DOHH2 (cell line): ENCODE measurements around the gene PRADC1.
"Not testable (repeated sequence)": the region's sequence is repeated elsewhere in the genome, so short reads cannot be mapped to it uniquely, and the experiment has no call there.

Experiments used
- H3F3A ChIP-seq: fragments of 200-600 bp; sonication (generic), shearing (Covaris generic); 2 replicates; pipeline ENCODE4 v1.6.0; 2016; ENCODE audit warnings: antibody characterized with exemption, mild to moderate bottlenecking; ENCODE audit not compliant: control insufficient read depth, insufficient read depth
- H3K27ac ChIP-seq: fragments of 200-600 bp; sonication (generic); 2 replicates; pipeline ENCODE4 v1.5.1; 2014; ENCODE audit warnings: low read depth, mild to moderate bottlenecking, low read length, moderate library complexity
- H3K27me3 ChIP-seq: fragments of 200-600 bp; sonication (generic); 2 replicates; pipeline ENCODE4 v1.6.1; 2014; ENCODE audit warnings: mild to moderate bottlenecking, low read length, mixed read lengths; ENCODE audit not compliant: control insufficient read depth
- H3K36me3 ChIP-seq: fragments of 200-600 bp; sonication (generic); 2 replicates; pipeline ENCODE4 v1.6.1; 2014; ENCODE audit warnings: mild to moderate bottlenecking, low read length, moderate library complexity, mixed read lengths; ENCODE audit not compliant: control insufficient read depth
- H3K4me1 ChIP-seq: fragments of 200-600 bp; sonication (generic); 2 replicates; pipeline ENCODE4 v1.6.1; 2014; ENCODE audit warnings: mild to moderate bottlenecking, low read length, mixed read lengths; ENCODE audit not compliant: control insufficient read depth
- H3K4me2 ChIP-seq: fragments of 200-600 bp; sonication (generic); 2 replicates; pipeline ENCODE4 v1.6.0; 2014; ENCODE audit warnings: mild to moderate bottlenecking, low read length, moderate library complexity
- H3K4me3 ChIP-seq: fragments of 200-600 bp; sonication (generic); 2 replicates; pipeline ENCODE4 v1.5.1; 2014; ENCODE audit warnings: mild to moderate bottlenecking, low read length, mixed read lengths
- H3K79me2 ChIP-seq: fragments of 200-600 bp; sonication (generic); 2 replicates; pipeline ENCODE4 v1.6.1; 2014; ENCODE audit warnings: mild to moderate bottlenecking, low read length, mixed read lengths; ENCODE audit not compliant: control insufficient read depth
- H3K9me2 ChIP-seq: fragments of 200-600 bp; sonication (generic); replicated peaks from 2 replicates; pipeline ENCODE4 v1.6.1; 2014; ENCODE audit warnings: mild to moderate bottlenecking, low read length, mixed read lengths; ENCODE audit not compliant: control insufficient read depth
- H3K9me3 ChIP-seq: fragments of 200-600 bp; sonication (generic); 2 replicates; pipeline ENCODE4 v1.6.1; 2014; ENCODE audit warnings: antibody characterized with exemption, low read length, mixed read lengths; ENCODE audit not compliant: control insufficient read depth, insufficient read depth
- H4K20me1 ChIP-seq: fragments of 200-600 bp; sonication (generic); 2 replicates; pipeline ENCODE4 v1.6.0; 2014; ENCODE audit warnings: low read depth, mild to moderate bottlenecking, antibody characterized with exemption, low read length, moderate library complexity; ENCODE audit not compliant: control insufficient read depth, insufficient read depth
- EZH2phosphoT487 ChIP-seq: fragments of 200-600 bp; sonication (generic); IDR thresholded peaks from 2 replicates; pipeline ENCODE4 v1.6.1; 2017; ENCODE audit warnings: borderline replicate concordance, mild to moderate bottlenecking, antibody characterized with exemption, low read length, moderate library complexity, mixed read lengths
- TF ChIP-seq, protein P1 (sequence below): fragments of 200-600 bp; sonication (generic); IDR thresholded peaks from one replicate; pipeline ENCODE4 v1.5.1; 2014; ENCODE audit warnings: antibody characterized with exemption, mild to moderate bottlenecking, low read depth, low read length; ENCODE audit not compliant: poor library complexity, severe bottlenecking

The PRADC1 gene

DNA sequence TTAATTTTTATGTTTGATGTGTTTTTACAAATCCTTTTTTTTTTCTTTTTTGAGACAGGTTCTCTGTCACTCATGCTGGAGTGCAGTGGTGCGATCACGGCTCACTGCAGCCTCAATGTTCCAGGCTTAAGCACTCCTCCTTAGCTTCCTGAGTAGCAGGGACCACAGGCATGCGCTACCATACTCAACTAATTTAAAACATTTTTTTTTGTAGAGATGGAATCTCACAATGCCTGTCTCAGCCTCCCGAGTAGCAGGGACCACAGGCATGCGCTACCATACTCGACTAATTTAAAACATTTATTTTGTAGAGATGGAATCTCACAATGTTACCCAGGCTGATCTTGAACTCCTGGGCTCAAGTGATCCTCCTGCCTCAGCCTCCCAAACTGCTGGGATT lies 27.4 kb downstream of the PRADC1 start:
- Histone ChIP-seq H4K20me1 (no peaks in the 10 kb centered on the region), H3K27ac (no peak overlapping the region), H3K9me2 (no peaks in the 10 kb centered on the region), H3K27me3 (no peaks in the 10 kb centered on the region), H3K4me3 (no peak overlapping the region), H3K9me3 (no peaks in the 10 kb centered on the region), H3K36me3 (no peaks in the 10 kb centered on the region), H3K4me1 (no peaks in the 10 kb centered on the region), H3F3A (no peaks in the 10 kb centered on the region), H3K4me2 (no peak overlapping the region), H3K79me2 (no peaks in the 10 kb centered on the region)
- TF ChIP-seq, protein P1, sequence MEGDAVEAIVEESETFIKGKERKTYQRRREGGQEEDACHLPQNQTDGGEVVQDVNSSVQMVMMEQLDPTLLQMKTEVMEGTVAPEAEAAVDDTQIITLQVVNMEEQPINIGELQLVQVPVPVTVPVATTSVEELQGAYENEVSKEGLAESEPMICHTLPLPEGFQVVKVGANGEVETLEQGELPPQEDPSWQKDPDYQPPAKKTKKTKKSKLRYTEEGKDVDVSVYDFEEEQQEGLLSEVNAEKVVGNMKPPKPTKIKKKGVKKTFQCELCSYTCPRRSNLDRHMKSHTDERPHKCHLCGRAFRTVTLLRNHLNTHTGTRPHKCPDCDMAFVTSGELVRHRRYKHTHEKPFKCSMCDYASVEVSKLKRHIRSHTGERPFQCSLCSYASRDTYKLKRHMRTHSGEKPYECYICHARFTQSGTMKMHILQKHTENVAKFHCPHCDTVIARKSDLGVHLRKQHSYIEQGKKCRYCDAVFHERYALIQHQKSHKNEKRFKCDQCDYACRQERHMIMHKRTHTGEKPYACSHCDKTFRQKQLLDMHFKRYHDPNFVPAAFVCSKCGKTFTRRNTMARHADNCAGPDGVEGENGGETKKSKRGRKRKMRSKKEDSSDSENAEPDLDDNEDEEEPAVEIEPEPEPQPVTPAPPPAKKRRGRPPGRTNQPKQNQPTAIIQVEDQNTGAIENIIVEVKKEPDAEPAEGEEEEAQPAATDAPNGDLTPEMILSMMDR: no peak
- TF ChIP-seq EZH2phosphoT487: no peak

DNA sequence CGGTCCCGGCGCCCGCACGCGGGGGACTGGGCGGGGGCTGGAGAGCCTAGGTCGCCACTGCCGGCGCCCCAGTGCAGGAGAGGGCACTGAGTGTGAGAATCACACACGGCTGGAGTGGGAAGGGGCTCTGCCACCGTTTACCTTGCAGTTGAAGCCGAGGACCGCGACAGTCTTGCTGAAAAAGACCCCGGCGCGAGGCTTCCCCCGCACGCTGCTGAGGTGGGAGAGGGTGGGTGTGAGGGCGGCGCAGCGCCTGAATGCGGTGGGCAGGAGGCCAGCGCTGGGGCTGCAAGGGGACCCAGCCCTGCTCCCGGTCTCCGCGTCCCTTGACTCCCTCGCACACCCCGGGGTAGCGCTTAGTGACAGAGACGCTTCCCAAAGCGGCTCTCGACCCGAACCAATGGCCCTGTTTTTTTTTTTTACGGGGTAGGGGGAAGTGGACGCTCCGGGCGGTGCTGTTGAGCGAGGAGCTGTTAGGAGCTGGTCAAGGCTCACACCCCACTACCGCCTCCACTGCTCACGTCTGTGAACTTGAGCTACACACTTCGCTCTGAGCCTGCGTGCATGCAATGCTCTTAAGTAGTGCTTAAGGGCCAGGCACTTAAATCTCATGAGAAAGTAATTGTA lies 29.9 kb downstream of the PRADC1 start:
- Histone ChIP-seq H3K36me3 (no peaks in the 10 kb centered on the region), H3K27ac (no peak overlapping the region), H3F3A (no peaks in the 10 kb centered on the region), H3K27me3 (0 out of 2 replicates have a peak, but pooled peaks cover 5% of the 10 kb centered on the region), H3K4me3 (no peak overlapping the region), H3K79me2 (no peaks in the 10 kb centered on the region), H3K9me2 (no peaks in the 10 kb centered on the region), H3K9me3 (no peaks in the 10 kb centered on the region), H3K4me1 (no peaks in the 10 kb centered on the region), H4K20me1 (no peaks in the 10 kb centered on the region), H3K4me2 (no peak overlapping the region)
- TF ChIP-seq, protein P1: no peak
- TF ChIP-seq EZH2phosphoT487: no peak

DNA sequence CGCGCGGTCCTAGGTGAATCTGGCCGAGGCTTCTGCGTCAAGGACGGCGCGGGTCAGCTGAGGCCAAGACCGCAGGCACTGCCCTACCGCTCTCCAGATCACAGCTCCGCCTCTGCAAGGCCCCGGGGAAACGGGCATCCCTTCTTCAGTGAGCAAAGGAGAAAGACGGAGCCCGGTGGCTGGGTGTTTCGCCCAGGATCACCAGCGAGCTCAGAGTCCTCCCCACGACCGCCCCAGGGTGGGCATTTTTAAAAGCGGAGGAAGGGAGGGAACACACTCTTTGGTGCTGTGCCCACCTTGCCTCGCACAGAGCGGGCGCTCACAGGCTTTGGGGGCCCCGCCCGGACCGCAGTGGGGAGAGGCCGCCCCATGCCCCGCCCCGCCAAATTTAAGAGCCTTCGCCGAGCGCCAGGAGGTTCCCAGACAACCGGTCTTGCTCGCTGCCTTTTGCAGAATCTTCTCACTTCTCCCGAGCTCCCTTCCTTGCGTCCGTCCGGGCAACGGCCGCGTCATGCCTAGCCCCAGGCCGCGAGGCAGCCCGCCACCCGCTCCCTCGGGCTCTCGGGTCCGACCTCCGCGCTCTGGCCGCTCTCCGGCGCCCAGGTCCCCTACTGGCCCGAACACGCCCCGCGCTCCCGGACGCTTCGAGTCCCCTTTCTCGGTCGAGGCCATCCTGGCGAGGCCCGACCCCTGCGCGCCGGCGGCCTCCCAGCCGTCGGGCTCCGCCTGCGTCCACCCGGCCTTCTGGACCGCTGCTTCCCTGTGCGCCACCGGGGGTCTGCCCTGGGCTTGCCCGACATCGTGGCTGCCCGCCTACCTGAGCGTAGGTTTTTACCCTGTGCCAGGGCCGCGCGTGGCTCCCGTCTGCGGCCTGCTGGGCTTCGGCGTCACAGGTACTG lies 30.6 kb downstream of the PRADC1 start, which contains the start of gene NOTO:
Gene NOTO, plus strand, starts transcription at position 419 of the 899 bp plus-strand sequence. Its CDS starts 93 bp downstream, at position 512.
- Histone ChIP-seq H3K36me3 (no peaks in the 10 kb centered on the region), H3K9me3 (no peaks in the 10 kb centered on the region), H3K27ac (no peak within 1 kb of the TSS), H3K4me1 (no peaks in the 10 kb centered on the region), H3F3A (no peaks in the 10 kb centered on the region), H3K9me2 (no peaks in the 10 kb centered on the region), H3K4me3 (no peak within 1 kb of the TSS), H3K79me2 (no peaks in the 10 kb centered on the region), H3K4me2 (no peak within 1 kb of the TSS), H3K27me3 (0 out of 2 replicates have a peak, but pooled peaks cover 8% of the 10 kb centered on the region), H4K20me1 (no peaks in the 10 kb centered on the region)
- no peak for TF ChIP-seq EZH2phosphoT487

DNA sequence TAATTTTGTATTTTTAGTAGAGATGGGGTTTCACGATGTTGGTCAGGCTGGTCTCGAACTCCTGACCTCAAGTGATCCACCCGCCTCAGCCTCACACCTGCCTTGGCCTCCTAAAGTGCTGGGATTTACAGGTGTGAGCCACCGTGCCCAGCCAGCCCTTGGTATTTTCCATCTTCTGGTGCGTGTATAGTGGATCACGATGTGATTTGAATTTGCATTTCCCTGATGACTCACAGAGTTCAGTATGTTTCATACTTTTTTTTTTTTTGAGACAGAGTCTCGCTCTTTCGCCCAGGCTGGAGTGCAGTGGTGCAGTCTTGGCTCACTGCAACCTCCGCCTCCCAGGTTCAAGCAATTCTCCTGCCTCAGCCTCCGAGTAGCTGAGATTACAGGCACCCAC lies 32.8 kb downstream of the PRADC1 start:
- H3K4me3 ChIP-seq, H4K20me1 ChIP-seq: not testable (repeated sequence)
- peaks cover 15% of the 10 kb centered on the region for H3K27me3 ChIP-seq

More for the DNA sequence above, 32.8 kb downstream of the PRADC1 start:
- H3K4me1 ChIP-seq, H3K79me2 ChIP-seq, H3K27ac ChIP-seq, H3K9me2 ChIP-seq, H3F3A ChIP-seq, H3K36me3 ChIP-seq, H3K9me3 ChIP-seq, H3K4me2 ChIP-seq: not testable (repeated sequence)
